ENCODE results near the gene NDUFV1.

GRCh38 chr11:67611165-67611564 lies 4.4 kb downstream of the NDUFV1 start:
- TF ChIP-seq POLR2A (IDR thresholded peaks at IDR 0.05) (no peak), CTCF (IDR thresholded peaks at IDR 0.05) (no peak)

Data from testis (tissue), 2 donors.